Measurements from ENCODE around the gene NDUFA11. TPM values are rescaled to one million over a fixed set of nuclear protein-coding genes. Genes with fewer than 3 reads are reported as not detected.

Gene NDUFA11
- total and polyA plus RNA-seq, 2 donors (not counting 1 experiment from before 2014, with no cell fraction given): 115 to 276 TPM

GRCh38 chr19:5893296-5893903 is 10.2 kb downstream of the NDUFA11 start:
- peaks cover 0 to 9% of the 10 kb centered on the region in 2 experiments for H3K36me3 ChIP-seq (replicated peaks in 1 of 2; ENCODE audit: control extremely low read depth in 1 of 2, control insufficient read depth in 1 of 2, extremely low read depth in 1 of 2, insufficient read depth in 2 of 2, low read length in 1 of 2)

More at GRCh38 chr19:5893296-5893903, 10.2 kb downstream of the NDUFA11 start:
- POLR2A ChIA-PET: no interaction called here
- H3K27me3 Mint-ChIP-seq: peaks cover 7% of the 10 kb centered on the region
- H3K27ac ChIP-seq (ENCODE audit: low read length in 2 of 2): no peak overlapping the region
- no peak overlapping the region for H3K27ac Mint-ChIP-seq
- intact Hi-C loops (cut with micrococcal nuclease): no loop called here
- peaks cover 0 to 24% (median 3%) of the 10 kb centered on the region in 4 experiments for H3K27me3 ChIP-seq (replicated peaks in 1 of 4; ENCODE audit: control extremely low read depth in 1 of 4, control insufficient read depth in 3 of 4, insufficient read depth in 4 of 4, low read length in 3 of 4)
- DNase-seq (no peak), ATAC-seq (ENCODE audit: low read depth) (no peak)
- peaks cover 0 to 4% of the 10 kb centered on the region in 2 donors for H3K4me1 ChIP-seq (ENCODE audit: control insufficient read depth in 2 of 2, insufficient read depth in 2 of 2, low read length in 2 of 2)
- no peaks in the 10 kb centered on the region for H3K9me3 Mint-ChIP-seq (ENCODE audit: insufficient read depth)
- H3K9me3 ChIP-seq (ENCODE audit: control extremely low read depth in 1 of 3, control insufficient read depth in 2 of 3, insufficient read depth in 1 of 3, low read length in 2 of 3): peaks cover 0 to 12% (median 0%) of the 10 kb centered on the region in 3 donors
- no peak overlapping the region for H3K9ac ChIP-seq (ENCODE audit: low read length)
- no peak overlapping the region for H2AFZ ChIP-seq (ENCODE audit: insufficient read depth, low read depth, low read length, poor library complexity, severe bottlenecking)
- WGBS (ENCODE audit: insufficient coverage): 82% methylated on average over 12 of the region's 13 CpGs
- H3K4me2 ChIP-seq (replicated peaks; ENCODE audit: low read depth, low read length, poor library complexity, severe bottlenecking): no peak overlapping the region
- H3K4me1 Mint-ChIP-seq: no peaks in the 10 kb centered on the region
- peaks cover 6% of the 10 kb centered on the region for H3K79me2 ChIP-seq (ENCODE audit: control insufficient read depth, insufficient read depth, low read length)
- TF ChIP-seq CTCF (IDR thresholded peaks at IDR 0.05) (no peak), EZH2 (IDR thresholded peaks at IDR 0.05; ENCODE audit: borderline replicate concordance, insufficient read depth, low read depth, low read length, poor library complexity, severe bottlenecking) (no peak)
- peaks cover 27% of the 10 kb centered on the region for H4K20me1 ChIP-seq (ENCODE audit: control insufficient read depth, insufficient read depth, low read length, poor library complexity, severe bottlenecking)
- H3K4me3 ChIP-seq (ENCODE audit: control extremely low read depth in 1 of 5, extremely low read depth in 1 of 5, insufficient read depth in 1 of 5, low read depth in 2 of 5, low read length in 4 of 5): no peak overlapping the region
- CTCF ChIA-PET: no interaction called here
- H3K4me3 Mint-ChIP-seq: no peak overlapping the region

Measured in B cell (primary cell).